ENCODE data around the gene BFAR. TPM values are rescaled to one million over a fixed set of nuclear protein-coding genes. Genes with fewer than 3 reads are reported as not detected.

Gene BFAR
- polyA plus RNA-seq, 1 donor (not counting 4 experiments of a cell fraction or from before 2014, with no cell fraction given), result 92.3 TPM

GRCh38 chr16:14672403-14672971 lies 39.7 kb downstream of the BFAR start:
- Histone ChIP-seq H3K27me3 (ENCODE audit: control insufficient read depth, extremely low read depth, insufficient read depth, low read length) (no peaks in the 10 kb centered on the region), H3K36me3 (ENCODE audit: control insufficient read depth in 2 of 2, extremely low read depth in 1 of 2, insufficient read depth in 2 of 2, low read length in 2 of 2) (peaks cover 5 to 6% of the 10 kb centered on the region in 2 experiments), H3K9me1 (ENCODE audit: control insufficient read depth, extremely low read depth, insufficient read depth, low read length) (no peaks in the 10 kb centered on the region), H3K4me2 (ENCODE audit: control insufficient read depth, extremely low read depth, insufficient read depth, low read depth, low read length) (no peak overlapping the region), H3K27ac (ENCODE audit: control insufficient read depth, insufficient read depth, low read length) (no peak overlapping the region), H3K9ac (ENCODE audit: control insufficient read depth, extremely low read depth, insufficient read depth, low read length) (no peak overlapping the region), H3K4me1 (ENCODE audit: control insufficient read depth, extremely low read depth, insufficient read depth, low read length) (no peaks in the 10 kb centered on the region), H4K20me1 (ENCODE audit: control insufficient read depth, extremely low read depth, insufficient read depth, low read length) (no peaks in the 10 kb centered on the region), H3K4me3 (ENCODE audit: control insufficient read depth in 2 of 3, extremely low read depth in 1 of 3, insufficient read depth in 2 of 3, low read depth in 1 of 3, low read length in 3 of 3) (no peak overlapping the region), H2AFZ (ENCODE audit: control insufficient read depth, low read length) (no peak overlapping the region), H3K9me3 (ENCODE audit: control insufficient read depth, low read depth, low read length) (no peaks in the 10 kb centered on the region), H3K79me2 (ENCODE audit: control insufficient read depth, insufficient read depth, low read length) (no peaks in the 10 kb centered on the region)
- dilution Hi-C loops (cut with MboI; ENCODE audit: extremely low pct_ligation_motif_present, low sequenced_read_pairs), result no loop called here
- TF ChIP-seq, protein P1, sequence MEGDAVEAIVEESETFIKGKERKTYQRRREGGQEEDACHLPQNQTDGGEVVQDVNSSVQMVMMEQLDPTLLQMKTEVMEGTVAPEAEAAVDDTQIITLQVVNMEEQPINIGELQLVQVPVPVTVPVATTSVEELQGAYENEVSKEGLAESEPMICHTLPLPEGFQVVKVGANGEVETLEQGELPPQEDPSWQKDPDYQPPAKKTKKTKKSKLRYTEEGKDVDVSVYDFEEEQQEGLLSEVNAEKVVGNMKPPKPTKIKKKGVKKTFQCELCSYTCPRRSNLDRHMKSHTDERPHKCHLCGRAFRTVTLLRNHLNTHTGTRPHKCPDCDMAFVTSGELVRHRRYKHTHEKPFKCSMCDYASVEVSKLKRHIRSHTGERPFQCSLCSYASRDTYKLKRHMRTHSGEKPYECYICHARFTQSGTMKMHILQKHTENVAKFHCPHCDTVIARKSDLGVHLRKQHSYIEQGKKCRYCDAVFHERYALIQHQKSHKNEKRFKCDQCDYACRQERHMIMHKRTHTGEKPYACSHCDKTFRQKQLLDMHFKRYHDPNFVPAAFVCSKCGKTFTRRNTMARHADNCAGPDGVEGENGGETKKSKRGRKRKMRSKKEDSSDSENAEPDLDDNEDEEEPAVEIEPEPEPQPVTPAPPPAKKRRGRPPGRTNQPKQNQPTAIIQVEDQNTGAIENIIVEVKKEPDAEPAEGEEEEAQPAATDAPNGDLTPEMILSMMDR (optimal IDR thresholded peaks at IDR 0.05 in 1 of 3, IDR thresholded peaks at IDR 0.05 in 1 of 3, conservative IDR thresholded peaks at IDR 0.05 in 1 of 3; ENCODE audit: extremely low read depth in 1 of 3, insufficient read depth in 2 of 3, low read length in 3 of 3), result no peak
- TF ChIP-seq EZH2 (IDR thresholded peaks at IDR 0.05; ENCODE audit: low read length), result no peak
- DNase-seq (ENCODE audit: low read depth, low spot score) (no peak), FAIRE-seq (no peak)

GRCh38 chr16:14676633-14677032 lies 43.9 kb downstream of the BFAR start:
- Histone ChIP-seq H3K9me1 (ENCODE audit: control insufficient read depth, extremely low read depth, insufficient read depth, low read length) (no peaks in the 10 kb centered on the region), H3K27me3 (ENCODE audit: control insufficient read depth, extremely low read depth, insufficient read depth, low read length) (no peaks in the 10 kb centered on the region), H3K27ac (ENCODE audit: control insufficient read depth, insufficient read depth, low read length) (no peak overlapping the region), H3K4me1 (ENCODE audit: control insufficient read depth, extremely low read depth, insufficient read depth, low read length) (no peaks in the 10 kb centered on the region), H3K4me3 (ENCODE audit: control insufficient read depth in 2 of 3, extremely low read depth in 1 of 3, insufficient read depth in 2 of 3, low read depth in 1 of 3, low read length in 3 of 3) (no peak overlapping the region), H3K4me2 (ENCODE audit: control insufficient read depth, extremely low read depth, insufficient read depth, low read depth, low read length) (no peak overlapping the region), H3K9ac (ENCODE audit: control insufficient read depth, extremely low read depth, insufficient read depth, low read length) (no peak overlapping the region), H3K9me3 (ENCODE audit: control insufficient read depth, low read depth, low read length) (no peaks in the 10 kb centered on the region), H4K20me1 (ENCODE audit: control insufficient read depth, extremely low read depth, insufficient read depth, low read length) (no peaks in the 10 kb centered on the region), H2AFZ (ENCODE audit: control insufficient read depth, low read length) (no peak overlapping the region), H3K36me3 (ENCODE audit: control insufficient read depth in 2 of 2, extremely low read depth in 1 of 2, insufficient read depth in 2 of 2, low read length in 2 of 2) (no peaks in the 10 kb centered on the region), H3K79me2 (ENCODE audit: control insufficient read depth, insufficient read depth, low read length) (no peaks in the 10 kb centered on the region)
- TF ChIP-seq, protein P1 (optimal IDR thresholded peaks at IDR 0.05 in 1 of 3, IDR thresholded peaks at IDR 0.05 in 1 of 3, conservative IDR thresholded peaks at IDR 0.05 in 1 of 3; ENCODE audit: extremely low read depth in 1 of 3, insufficient read depth in 2 of 3, low read length in 3 of 3), result no peak
- DNase-seq (ENCODE audit: low read depth, low spot score) (no peak), FAIRE-seq (no peak)
- dilution Hi-C loops (cut with MboI; ENCODE audit: extremely low pct_ligation_motif_present, low sequenced_read_pairs), result no loop called here
